ENCODE measurements around the gene PRSS33.

The PRSS33 gene

DNA sequence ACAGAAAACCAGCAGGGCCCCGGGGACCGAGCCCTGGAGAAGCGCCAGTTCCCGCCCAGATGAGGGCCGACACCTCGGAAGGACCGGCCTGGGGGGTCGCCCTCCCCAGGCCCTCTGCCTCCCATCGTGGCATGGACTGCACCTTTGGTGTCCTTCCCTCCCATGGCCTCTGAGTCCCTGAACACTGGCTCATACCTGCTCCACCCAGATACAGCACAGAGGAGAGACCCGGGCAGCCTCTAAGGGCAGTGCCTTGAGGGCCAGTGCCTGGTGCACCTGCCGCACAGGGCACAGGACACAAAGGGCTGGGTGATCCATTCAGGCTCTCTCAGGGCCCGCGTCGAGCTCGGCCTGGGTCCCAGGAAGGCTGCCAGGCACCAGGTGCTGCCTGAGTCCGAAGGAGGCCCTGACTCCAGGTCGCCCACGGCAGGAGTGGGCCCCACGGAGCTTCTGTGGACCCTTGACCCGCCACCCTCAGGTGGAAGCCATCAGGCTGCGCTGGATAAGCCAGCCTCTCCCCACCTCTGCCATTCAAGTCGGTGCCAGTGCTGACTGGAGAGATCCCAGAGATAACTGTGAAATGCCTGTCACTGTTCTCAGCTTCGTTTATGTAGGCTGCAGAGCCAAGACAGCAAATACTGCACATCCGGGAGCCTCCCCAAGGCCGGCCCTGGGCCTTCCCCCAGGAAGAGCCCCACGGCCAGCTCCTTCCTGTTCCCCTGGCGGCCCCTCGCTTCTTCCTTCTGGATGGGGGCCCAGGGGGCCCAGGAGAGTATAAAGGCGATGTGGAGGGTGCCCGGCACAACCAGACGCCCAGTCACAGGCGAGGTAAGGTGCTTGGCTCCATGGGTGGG is 42.4 kb upstream of the PRSS33 start, which contains the start of gene ZG16B:
Gene ZG16B, plus strand, starts transcription at position 803 of the 854 bp plus-strand sequence. CDS start 139 bp downstream, outside the sequence.
- no peaks in the 10 kb centered on the region for H3K27me3 ChIP-seq (ENCODE audit: control insufficient read depth, low read length)
- H3K27ac ChIP-seq (ENCODE audit: low read depth, low read length) = no peak within 1 kb of the TSS
- H3K9me3 ChIP-seq (ENCODE audit: control insufficient read depth, insufficient read depth, low read length) = no peaks in the 10 kb centered on the region
- no peaks in the 10 kb centered on the region for H3K36me3 ChIP-seq (ENCODE audit: control insufficient read depth, low read length)
- H4K20me1 ChIP-seq (ENCODE audit: control insufficient read depth, insufficient read depth, low read depth, low read length) = no peaks in the 10 kb centered on the region
- no peak within 1 kb of the TSS for H3K4me2 ChIP-seq (ENCODE audit: low read length)
- no peak for TF ChIP-seq EZH2phosphoT487 (IDR thresholded peaks at IDR 0.05; ENCODE audit: borderline replicate concordance, low read length)
- TF ChIP-seq, protein P1, sequence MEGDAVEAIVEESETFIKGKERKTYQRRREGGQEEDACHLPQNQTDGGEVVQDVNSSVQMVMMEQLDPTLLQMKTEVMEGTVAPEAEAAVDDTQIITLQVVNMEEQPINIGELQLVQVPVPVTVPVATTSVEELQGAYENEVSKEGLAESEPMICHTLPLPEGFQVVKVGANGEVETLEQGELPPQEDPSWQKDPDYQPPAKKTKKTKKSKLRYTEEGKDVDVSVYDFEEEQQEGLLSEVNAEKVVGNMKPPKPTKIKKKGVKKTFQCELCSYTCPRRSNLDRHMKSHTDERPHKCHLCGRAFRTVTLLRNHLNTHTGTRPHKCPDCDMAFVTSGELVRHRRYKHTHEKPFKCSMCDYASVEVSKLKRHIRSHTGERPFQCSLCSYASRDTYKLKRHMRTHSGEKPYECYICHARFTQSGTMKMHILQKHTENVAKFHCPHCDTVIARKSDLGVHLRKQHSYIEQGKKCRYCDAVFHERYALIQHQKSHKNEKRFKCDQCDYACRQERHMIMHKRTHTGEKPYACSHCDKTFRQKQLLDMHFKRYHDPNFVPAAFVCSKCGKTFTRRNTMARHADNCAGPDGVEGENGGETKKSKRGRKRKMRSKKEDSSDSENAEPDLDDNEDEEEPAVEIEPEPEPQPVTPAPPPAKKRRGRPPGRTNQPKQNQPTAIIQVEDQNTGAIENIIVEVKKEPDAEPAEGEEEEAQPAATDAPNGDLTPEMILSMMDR (IDR thresholded peaks at IDR 0.05; ENCODE audit: low read depth, low read length, poor library complexity, severe bottlenecking) = no peak
- no peaks in the 10 kb centered on the region for H3K4me1 ChIP-seq (ENCODE audit: control insufficient read depth, low read length)
- H3K4me3 ChIP-seq (ENCODE audit: low read length) = no peak within 1 kb of the TSS
- no peaks in the 10 kb centered on the region for H3K9me2 ChIP-seq (replicated peaks; ENCODE audit: control insufficient read depth, low read length)
- H3K79me2 ChIP-seq (ENCODE audit: control insufficient read depth, low read length) = no peaks in the 10 kb centered on the region
- no peaks in the 10 kb centered on the region for H3F3A ChIP-seq (ENCODE audit: control insufficient read depth, insufficient read depth)

DNA sequence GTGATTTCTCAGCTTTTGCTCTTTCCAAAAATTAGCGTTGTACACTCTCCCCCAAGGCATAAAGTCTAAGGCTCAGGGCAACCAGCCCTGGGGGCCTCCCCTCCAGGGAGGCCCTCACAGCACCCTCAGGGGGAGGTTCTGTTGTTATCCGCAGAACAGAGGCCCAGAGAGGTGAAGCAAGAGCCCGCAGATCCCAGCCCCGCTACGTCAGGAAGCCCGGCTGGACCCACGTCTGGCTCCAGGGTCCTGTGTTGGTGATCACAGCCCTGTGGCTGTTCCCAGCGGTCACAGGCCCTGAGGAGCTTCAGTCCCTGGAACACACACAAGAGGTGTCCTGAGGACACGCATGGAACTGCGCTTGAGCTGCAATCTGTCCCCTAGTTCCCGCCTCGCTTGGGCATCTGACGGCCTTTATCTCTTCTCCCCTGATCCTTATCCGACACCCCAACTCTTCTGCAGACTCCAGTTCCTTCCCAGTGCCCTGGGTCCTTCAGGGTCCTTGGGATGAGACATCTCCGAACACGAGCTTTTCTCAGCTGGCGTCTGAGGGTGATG is 41.6 kb upstream of the PRSS33 start:
- TF ChIP-seq, protein P1 (IDR thresholded peaks at IDR 0.05; ENCODE audit: low read depth, low read length, poor library complexity, severe bottlenecking) = no peak
- no peak for TF ChIP-seq EZH2phosphoT487 (IDR thresholded peaks at IDR 0.05; ENCODE audit: borderline replicate concordance, low read length)
- Histone ChIP-seq H3K4me3 (ENCODE audit: low read length) (no peak overlapping the region), H4K20me1 (ENCODE audit: control insufficient read depth, insufficient read depth, low read depth, low read length) (no peaks in the 10 kb centered on the region), H3K9me3 (ENCODE audit: control insufficient read depth, insufficient read depth, low read length) (no peaks in the 10 kb centered on the region), H3K4me1 (ENCODE audit: control insufficient read depth, low read length) (no peaks in the 10 kb centered on the region), H3K9me2 (replicated peaks; ENCODE audit: control insufficient read depth, low read length) (no peaks in the 10 kb centered on the region), H3K27me3 (ENCODE audit: control insufficient read depth, low read length) (no peaks in the 10 kb centered on the region), H3K4me2 (ENCODE audit: low read length) (no peak overlapping the region), H3K79me2 (ENCODE audit: control insufficient read depth, low read length) (no peaks in the 10 kb centered on the region), H3K27ac (ENCODE audit: low read depth, low read length) (no peak overlapping the region), H3F3A (ENCODE audit: control insufficient read depth, insufficient read depth) (no peaks in the 10 kb centered on the region), H3K36me3 (ENCODE audit: control insufficient read depth, low read length) (no peaks in the 10 kb centered on the region)

DNA sequence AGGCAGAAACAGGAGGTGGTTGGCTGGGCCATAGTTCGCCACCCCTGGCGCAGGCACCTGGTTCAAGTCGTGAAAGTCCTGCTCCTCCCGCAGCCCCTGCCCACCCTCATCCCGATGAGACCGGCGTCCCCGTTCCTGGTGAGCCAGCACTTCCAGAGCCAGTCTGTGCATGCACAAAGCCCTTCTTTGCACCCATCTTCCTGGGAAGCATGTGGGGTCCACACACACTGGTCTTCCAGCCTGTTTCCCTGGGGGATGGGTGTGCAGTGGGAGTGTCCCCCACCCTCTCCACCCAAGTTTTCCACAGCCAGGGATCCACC is 41.1 kb upstream of the PRSS33 start:
- TF ChIP-seq, protein P1 (IDR thresholded peaks at IDR 0.05; ENCODE audit: low read depth, low read length, poor library complexity, severe bottlenecking) = no peak
- TF ChIP-seq EZH2phosphoT487 (IDR thresholded peaks at IDR 0.05; ENCODE audit: borderline replicate concordance, low read length) = no peak
- Histone ChIP-seq H3K9me2 (replicated peaks; ENCODE audit: control insufficient read depth, low read length) (no peaks in the 10 kb centered on the region), H3K9me3 (ENCODE audit: control insufficient read depth, insufficient read depth, low read length) (no peaks in the 10 kb centered on the region), H3K36me3 (ENCODE audit: control insufficient read depth, low read length) (no peaks in the 10 kb centered on the region), H3K4me2 (ENCODE audit: low read length) (no peak overlapping the region), H3K27me3 (ENCODE audit: control insufficient read depth, low read length) (no peaks in the 10 kb centered on the region), H3K4me1 (ENCODE audit: control insufficient read depth, low read length) (no peaks in the 10 kb centered on the region), H3K4me3 (ENCODE audit: low read length) (no peak overlapping the region), H3K27ac (ENCODE audit: low read depth, low read length) (no peak overlapping the region), H3F3A (ENCODE audit: control insufficient read depth, insufficient read depth) (no peaks in the 10 kb centered on the region), H3K79me2 (ENCODE audit: control insufficient read depth, low read length) (no peaks in the 10 kb centered on the region), H4K20me1 (ENCODE audit: control insufficient read depth, insufficient read depth, low read depth, low read length) (no peaks in the 10 kb centered on the region)

All from DOHH2 (cell line).